HG03342 (cell line): Measurements from ENCODE around the gene SUCLG2.

ENCODE experiments used
- ATAC-seq: cut with Tn5 transposase; IDR thresholded peaks from one replicate; pipeline ENCODE4 v1.9.1; 2021; ENCODE audit warnings: mild to moderate bottlenecking, moderate library complexity; ENCODE audit not compliant: unreplicated experiment

SUCLG2 gene

GRCh38 chr3:67518236-67518635 is 136.2 kb downstream of the SUCLG2 start:
- ATAC-seq = no peak

- ATAC-seq = no peak
Measured at GRCh38 chr3:67517781-67518180, 136.6 kb downstream of the SUCLG2 start.

GRCh38 chr3:67516496-67516895 is 137.9 kb downstream of the SUCLG2 start:
- ATAC-seq = no peak

- ATAC-seq = no peak
Measured at GRCh38 chr3:67515778-67516177, 138.6 kb downstream of the SUCLG2 start.

- no peak for ATAC-seq
Measured at GRCh38 chr3:67509471-67510075, 144.8 kb downstream of the SUCLG2 start.

GRCh38 chr3:67507584-67507983 is 146.8 kb downstream of the SUCLG2 start:
- ATAC-seq = no peak

GRCh38 chr3:67500709-67501108 is 153.7 kb downstream of the SUCLG2 start:
- no peak for ATAC-seq

- no peak for ATAC-seq
Measured at GRCh38 chr3:67497746-67498145, 156.7 kb downstream of the SUCLG2 start.

GRCh38 chr3:67495751-67496150 is 158.7 kb downstream of the SUCLG2 start:
- ATAC-seq = no peak

- ATAC-seq = no peak
Measured at GRCh38 chr3:67493808-67494207, 160.6 kb downstream of the SUCLG2 start.

- ATAC-seq = no peak
Measured at GRCh38 chr3:67490658-67491057, 163.8 kb downstream of the SUCLG2 start.

- ATAC-seq = no peak
Measured at GRCh38 chr3:67489816-67490215, 164.6 kb downstream of the SUCLG2 start.

GRCh38 chr3:67487564-67488114 is 166.8 kb downstream of the SUCLG2 start:
- no peak for ATAC-seq

- no peak for ATAC-seq
Measured at GRCh38 chr3:67486883-67487282, 167.5 kb downstream of the SUCLG2 start.

GRCh38 chr3:67484085-67484484 is 170.3 kb downstream of the SUCLG2 start:
- no peak for ATAC-seq

GRCh38 chr3:67481126-67481525 is 173.3 kb downstream of the SUCLG2 start:
- no peak for ATAC-seq

- no peak for ATAC-seq
Measured at GRCh38 chr3:67478423-67478822, 176.0 kb downstream of the SUCLG2 start.

GRCh38 chr3:67474311-67474710 is 180.1 kb downstream of the SUCLG2 start:
- ATAC-seq = no peak

GRCh38 chr3:67472674-67473201 is 181.7 kb downstream of the SUCLG2 start:
- ATAC-seq = no peak

- ATAC-seq = no peak
Measured at GRCh38 chr3:67470207-67470606, 184.2 kb downstream of the SUCLG2 start.

- ATAC-seq = no peak
Measured at GRCh38 chr3:67468511-67468910, 185.9 kb downstream of the SUCLG2 start.

GRCh38 chr3:67463656-67464055 is 190.8 kb downstream of the SUCLG2 start:
- ATAC-seq = no peak

GRCh38 chr3:67462187-67462586 is 192.2 kb downstream of the SUCLG2 start:
- no peak for ATAC-seq
